GM21367 (cell line): ENCODE data around the gene SLC4A1.
"Not testable (repeated sequence)": the region's sequence is repeated elsewhere in the genome, so short reads cannot be mapped to it uniquely, and the experiment has no call there.

ENCODE experiments used
- ATAC-seq: cut with Tn5 transposase; IDR thresholded peaks from one replicate; pipeline ENCODE4 v1.9.1; 2021; ENCODE audit not compliant: unreplicated experiment

The SLC4A1 gene

GRCh38 chr17:44257815-44258760 lies 9.8 kb downstream of the SLC4A1 start:
- no peak for ATAC-seq

DNA sequence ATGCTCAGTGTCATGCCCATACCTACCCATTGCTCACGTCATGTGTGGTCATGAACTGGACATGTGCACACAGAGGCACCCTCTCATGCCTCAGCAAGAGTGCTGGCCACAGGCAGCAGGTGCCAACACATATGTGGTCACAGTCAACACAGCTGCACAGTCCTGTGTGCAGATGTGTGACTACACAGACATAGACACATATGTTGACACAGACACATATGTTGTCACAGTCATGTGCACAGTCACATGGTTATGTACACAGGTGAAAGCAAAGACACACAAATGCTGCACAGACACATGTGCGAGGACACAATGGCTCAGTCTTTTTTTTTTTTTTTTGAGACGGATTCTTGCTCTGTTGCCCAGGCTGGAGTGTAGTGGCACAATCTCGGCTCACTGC lies 11.3 kb downstream of the SLC4A1 start:
- no peak for ATAC-seq

DNA sequence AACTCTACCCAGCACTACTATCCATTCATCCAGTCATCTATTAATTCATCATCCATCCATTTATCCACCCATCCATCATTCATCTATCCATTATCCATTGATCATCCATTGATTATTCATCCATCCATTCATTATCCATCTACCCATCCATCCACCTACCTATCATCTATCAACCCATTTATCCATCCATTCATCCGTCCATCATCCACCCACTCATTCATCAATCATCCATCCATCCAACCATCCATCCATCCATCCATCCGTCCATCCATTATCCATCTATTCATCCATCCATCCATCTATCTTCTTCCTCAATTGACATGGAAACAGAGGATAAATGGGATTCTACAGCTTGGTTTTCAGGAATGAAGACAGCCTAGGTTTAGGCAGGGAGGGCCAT lies 12.0 kb downstream of the SLC4A1 start:
- ATAC-seq = no peak

- ATAC-seq = no peak
Measured at GRCh38 chr17:44254361-44255095, 13.4 kb downstream of the SLC4A1 start.

- no peak for ATAC-seq
Measured at GRCh38 chr17:44253006-44253405, 14.9 kb downstream of the SLC4A1 start.

DNA sequence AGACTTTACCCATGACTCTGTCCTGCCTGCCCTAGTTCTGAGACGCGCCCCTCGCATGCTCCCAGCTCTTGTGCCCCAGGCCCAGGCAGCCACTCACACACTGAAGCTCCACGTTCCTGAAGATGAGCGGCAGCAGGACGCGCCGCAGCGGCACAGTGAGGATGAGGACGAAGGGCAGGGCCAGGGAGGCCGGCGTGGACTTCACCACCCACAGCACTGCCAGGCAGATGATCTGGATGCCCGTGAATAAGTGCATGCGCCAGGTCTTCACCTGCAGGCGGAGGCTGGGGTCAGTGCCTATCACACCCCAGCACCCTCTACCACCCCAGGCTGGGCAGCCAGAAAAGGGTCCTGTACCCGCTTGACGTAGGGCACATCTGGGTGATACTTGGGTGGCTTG lies 16.9 kb downstream of the SLC4A1 start:
- no peak for ATAC-seq

- no peak for ATAC-seq
Measured at GRCh38 chr17:44249501-44250246, 18.3 kb downstream of the SLC4A1 start.

DNA sequence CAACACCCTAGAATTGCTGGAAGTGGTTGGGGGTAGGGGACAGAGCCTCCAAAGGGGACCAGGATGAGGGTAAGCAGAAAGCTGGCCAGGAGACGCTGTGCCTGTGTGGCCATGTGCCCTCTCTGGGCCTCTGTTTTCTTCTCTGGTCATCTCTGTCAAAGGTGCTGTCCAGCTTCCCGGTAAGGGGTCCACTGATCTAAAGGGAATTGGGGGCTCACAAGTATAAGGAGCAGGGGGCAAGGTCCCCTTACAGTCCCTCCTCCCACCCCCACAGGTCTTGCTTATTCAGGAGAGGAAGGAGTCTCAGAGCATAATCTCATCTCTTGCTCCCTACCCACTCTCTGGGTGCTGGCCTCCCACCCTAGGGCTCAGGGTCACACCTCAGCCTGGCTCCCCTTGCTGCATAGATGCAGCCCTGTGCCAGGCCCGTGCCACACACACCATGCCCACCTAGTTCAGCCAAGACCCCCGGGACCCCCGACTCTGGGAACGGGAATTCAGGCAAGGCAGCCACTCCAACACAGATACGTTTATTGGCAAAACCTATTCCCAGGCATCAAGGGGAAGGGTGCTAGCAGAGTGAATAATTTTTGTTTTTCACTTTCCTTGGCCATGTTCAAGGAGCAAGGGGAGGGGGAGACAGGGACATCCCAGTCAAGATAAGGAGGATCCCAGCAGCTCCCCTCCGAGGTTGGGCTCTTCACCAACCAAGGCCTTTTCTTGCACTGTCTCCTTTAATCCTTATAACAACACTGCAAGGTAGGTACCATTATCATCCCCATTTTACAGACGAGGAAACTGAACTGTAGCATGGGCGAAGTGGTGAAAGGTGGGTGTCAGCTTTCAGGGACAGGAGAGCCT lies 19.8 kb downstream of the SLC4A1 start:
- no peak for ATAC-seq

DNA sequence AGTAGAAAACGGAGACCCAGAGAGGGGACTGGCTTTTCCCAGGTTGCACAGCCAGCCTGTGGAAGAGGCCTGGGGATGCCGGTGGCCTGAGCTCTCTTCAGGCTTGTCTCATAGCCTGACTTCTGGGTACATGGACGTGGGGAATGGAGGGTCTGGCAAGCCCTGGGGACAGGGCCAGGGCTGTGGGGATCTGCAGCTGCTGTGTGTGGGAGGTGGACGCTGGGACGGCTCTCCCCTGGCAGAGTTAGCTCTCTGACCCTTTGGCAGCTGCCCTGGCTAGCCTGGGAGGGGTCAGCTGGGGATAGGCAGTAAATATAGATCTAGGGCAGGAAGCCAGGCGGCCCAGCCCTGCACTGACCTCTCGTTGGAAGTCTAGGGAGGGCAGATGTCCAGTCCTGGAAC lies 20.5 kb downstream of the SLC4A1 start:
- ATAC-seq = no peak

DNA sequence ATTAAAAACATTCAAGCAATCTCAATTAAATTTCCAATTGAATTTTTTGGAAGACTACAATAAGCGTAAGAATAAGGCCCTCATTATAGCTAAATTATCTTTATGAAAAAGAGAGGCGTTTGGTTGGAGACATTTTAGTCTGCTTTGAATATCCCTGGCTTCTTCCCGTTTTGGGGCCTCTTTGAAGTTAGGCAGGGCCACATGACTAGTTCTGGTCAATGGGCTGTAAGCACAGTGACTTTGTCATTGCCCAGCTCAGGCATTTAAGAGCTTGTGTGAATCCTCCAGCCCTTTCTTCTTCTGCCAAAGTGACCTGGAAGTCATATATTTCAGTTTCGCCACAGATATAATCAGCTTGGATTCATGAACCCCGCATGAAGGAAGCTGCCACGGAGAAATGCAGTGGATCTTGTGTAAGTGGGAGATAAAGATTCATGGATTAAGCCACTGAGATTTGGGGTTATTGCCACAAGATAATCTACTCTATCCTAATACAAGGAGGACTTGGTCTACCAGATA lies 26.8 kb downstream of the SLC4A1 start:
- ATAC-seq = no peak

GRCh38 chr17:44237886-44238285 lies 30.0 kb downstream of the SLC4A1 start:
- ATAC-seq = not testable (repeated sequence)

DNA sequence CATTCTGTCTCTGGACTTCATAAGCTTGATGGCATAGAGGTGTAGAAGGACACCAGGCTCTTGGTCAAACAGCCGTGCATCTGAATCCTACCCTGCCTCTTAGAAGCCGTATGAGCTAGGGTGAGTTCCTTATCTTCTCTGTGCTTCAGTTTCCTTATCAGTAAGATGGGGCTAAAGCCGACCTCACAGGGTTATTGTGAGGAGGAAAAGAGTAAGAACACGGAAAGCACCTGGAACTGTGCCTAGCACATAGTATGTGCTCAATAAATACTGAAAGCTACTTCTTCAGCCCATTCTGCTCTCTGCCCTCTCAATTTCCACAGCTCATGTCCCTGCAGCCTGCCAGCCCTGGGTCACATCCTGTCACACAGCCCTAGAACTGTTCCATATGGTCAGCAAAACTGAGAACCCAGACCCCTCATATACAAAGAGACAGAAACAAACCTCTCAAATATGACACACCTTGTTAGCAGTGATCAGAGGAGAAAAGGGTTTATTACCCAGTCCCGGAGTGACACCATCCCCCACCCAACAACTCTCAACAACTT lies 31.4 kb downstream of the SLC4A1 start:
- no peak for ATAC-seq

- no peak for ATAC-seq
Measured at GRCh38 chr17:44235583-44235936, 32.4 kb downstream of the SLC4A1 start.

DNA sequence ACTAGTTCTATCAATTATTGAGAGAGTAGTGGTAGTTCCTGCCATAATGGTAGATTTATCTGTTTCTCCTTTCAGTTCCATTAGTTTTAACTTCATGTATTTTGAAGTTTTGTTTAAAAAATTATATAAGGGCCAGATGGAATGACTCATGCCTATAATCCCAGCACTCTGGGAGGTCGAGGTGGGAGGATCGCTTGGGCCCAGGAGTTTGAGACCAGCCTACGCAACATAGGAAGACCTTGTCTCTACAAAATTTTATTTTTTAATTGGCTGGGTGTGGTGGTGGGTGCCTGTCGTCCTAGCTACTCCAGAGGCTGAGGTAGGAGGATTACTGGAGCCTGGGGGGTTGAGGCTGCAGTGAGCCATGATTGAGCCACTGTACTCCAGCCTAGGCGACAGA lies 34.4 kb downstream of the SLC4A1 start:
- no peak for ATAC-seq

- ATAC-seq = no peak
Measured at GRCh38 chr17:44232061-44232460, 35.9 kb downstream of the SLC4A1 start.

DNA sequence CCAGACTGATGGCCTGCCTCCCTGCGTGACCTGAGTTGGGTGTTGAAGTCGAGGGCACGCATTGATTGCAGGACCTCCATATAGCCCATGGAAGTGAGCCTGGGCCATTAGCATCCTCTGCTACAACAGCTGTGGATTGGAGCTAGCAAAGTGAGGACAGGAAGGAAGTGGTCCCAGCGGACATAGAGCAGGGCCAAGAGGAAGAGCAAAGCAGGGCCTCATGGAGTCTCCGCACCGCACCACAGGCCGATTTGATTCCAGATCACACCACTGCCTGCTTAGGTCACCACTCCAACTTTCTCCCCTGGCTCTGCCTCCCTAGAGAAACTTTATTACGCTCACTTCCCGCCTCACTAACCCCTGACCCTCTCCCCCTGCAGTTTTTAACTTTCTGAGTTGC lies 37.8 kb downstream of the SLC4A1 start:
- ATAC-seq = no peak

DNA sequence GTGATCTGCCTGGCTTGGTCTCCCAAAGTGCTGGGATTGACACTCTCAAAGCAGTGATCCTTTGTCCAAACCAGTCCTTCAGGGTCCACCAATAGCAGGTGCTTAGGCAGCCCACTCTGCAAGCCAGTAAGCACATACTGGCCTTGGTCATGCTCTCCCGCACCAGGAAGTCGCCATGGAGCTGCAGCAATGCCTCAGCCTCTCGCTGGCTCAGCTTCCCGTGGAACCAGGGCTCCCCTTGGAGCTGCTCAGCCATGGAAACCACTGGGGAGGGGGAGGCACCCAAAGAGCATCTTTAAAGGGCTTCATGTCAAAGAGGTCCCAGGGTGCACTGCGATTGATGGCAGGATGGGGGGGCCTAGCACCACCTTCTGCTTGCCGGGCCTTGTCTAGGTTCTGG lies 38.8 kb downstream of the SLC4A1 start:
- ATAC-seq = no peak

DNA sequence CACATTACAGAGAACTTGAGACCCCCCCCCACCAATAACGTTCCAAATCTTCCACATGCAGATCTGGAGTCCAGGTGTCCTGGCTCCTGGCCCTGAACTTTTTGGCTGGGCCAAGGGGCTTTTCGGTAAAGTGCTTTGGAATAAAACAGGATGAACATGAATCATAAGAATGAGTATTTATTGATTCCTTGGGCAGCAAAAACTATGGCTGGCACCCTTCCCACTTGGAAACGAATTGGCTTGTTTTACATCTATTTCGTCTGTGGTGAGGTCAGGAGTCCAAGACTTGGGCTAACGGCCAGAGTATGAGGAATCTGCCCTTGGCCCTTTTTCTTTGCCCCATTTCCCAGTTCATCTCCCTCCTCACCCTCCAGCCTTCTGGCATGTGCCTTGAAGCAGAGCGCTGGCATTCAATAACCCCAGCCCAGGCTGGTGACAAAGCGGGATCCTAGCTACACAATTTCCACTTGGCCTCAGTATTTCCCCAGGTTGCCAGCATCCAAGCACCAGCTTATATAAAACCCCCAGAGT lies 44.3 kb downstream of the SLC4A1 start:
- ATAC-seq = no peak

- no peak for ATAC-seq
Measured at GRCh38 chr17:44222112-44222869, 45.6 kb downstream of the SLC4A1 start.
